Measurements from ENCODE around the gene PVALEF. TPM values are rescaled to one million over a fixed set of nuclear protein-coding genes. Genes with fewer than 3 reads are reported as not detected.

The PVALEF gene
- total and polyA plus RNA-seq, 2 experiments from 2014 or later = 0.37 to 0.86 TPM

DNA sequence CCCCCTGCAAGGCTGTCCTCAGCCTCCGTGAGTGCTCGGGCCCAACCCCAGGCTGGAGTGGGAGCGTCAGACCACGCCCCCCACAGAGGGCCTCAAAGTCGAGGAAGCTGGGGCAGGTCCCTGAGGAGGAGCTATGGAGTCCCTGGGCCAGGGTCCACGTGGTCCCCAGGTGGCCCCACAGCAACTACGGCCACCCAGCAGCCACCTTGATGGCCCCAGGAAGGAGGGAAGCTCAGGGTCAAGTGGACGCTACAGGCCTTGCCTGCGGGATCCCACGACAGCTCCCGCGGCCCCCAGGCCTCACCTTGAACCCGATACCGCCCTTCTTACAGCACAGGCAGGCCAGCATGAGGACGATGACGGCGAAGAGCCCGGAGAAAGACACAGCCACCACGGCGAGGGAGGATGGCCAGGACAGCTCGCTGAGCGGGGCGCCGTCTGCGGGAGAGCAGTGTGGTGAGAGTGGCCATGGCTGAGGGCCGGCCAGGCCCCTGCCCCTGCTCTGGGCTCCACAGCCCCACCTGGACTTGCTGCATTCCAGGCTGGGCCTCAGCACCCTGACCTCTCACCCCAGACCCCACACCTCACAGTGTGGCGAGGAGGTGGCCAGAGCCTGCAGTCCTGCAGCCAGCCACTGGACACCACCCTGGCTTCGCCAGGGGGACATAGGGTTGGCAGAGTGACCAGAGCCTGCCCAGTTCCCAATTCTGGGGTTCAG is 31.1 kb upstream of the PVALEF start:
- TF ChIP-seq, protein P1, sequence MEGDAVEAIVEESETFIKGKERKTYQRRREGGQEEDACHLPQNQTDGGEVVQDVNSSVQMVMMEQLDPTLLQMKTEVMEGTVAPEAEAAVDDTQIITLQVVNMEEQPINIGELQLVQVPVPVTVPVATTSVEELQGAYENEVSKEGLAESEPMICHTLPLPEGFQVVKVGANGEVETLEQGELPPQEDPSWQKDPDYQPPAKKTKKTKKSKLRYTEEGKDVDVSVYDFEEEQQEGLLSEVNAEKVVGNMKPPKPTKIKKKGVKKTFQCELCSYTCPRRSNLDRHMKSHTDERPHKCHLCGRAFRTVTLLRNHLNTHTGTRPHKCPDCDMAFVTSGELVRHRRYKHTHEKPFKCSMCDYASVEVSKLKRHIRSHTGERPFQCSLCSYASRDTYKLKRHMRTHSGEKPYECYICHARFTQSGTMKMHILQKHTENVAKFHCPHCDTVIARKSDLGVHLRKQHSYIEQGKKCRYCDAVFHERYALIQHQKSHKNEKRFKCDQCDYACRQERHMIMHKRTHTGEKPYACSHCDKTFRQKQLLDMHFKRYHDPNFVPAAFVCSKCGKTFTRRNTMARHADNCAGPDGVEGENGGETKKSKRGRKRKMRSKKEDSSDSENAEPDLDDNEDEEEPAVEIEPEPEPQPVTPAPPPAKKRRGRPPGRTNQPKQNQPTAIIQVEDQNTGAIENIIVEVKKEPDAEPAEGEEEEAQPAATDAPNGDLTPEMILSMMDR (IDR thresholded peaks at IDR 0.05; ENCODE audit: low read depth, low read length) = no peak
- no peaks in the 10 kb centered on the region for H3K36me3 ChIP-seq
- DNase-seq (ENCODE audit: low read depth in 1 of 2, low spot score in 1 of 2) = no peak
- peaks cover 6% of the 10 kb centered on the region for H3K4me1 ChIP-seq (ENCODE audit: low read depth)
- no peak overlapping the region for H3K4me3 ChIP-seq
- no peak overlapping the region for H3K27ac ChIP-seq
- H3K27me3 ChIP-seq = no peaks in the 10 kb centered on the region
- H3K9me3 ChIP-seq (ENCODE audit: low read depth) = no peaks in the 10 kb centered on the region

DNA sequence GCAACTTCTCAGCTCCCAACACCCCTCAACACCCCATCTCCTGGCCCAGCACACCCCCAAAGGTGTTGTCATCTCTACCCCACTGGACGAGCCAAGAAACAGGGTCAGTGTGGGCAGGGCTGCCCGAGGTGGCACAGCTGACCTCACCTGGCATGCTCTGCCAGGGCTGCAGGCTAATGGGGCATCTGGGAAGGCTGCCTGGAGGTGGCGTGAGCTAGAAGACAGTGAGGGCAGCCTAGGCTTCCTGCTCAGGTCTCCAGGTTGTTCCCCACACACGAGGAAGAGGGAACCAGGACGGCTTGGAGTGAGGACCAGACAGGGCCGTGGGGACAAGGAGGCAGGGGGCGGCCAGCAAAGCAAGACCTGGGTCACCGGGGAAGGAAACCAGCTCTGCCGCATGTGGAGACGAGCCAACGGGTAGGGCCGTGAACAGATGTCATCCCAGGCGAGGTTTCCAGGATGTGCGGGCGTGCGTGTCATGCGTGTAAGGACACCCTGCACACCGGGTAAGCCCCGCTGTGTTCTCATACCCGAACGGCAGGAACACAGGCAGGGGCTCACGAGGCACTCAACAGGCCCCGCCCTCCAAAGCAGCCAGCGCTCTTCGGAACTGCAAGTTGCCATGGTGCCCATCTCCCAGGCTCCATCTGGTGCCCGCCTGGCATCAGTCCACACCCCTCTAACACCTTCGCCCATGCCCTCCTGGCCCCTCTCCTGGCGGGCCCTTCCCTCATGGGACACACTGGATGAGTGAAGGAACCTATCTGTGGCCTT is 29.6 kb upstream of the PVALEF start:
- Histone ChIP-seq H3K4me1 (ENCODE audit: low read depth) (no peaks in the 10 kb centered on the region), H3K36me3 (no peaks in the 10 kb centered on the region), H3K27me3 (no peaks in the 10 kb centered on the region), H3K27ac (no peak overlapping the region), H3K4me3 (no peak overlapping the region), H3K9me3 (ENCODE audit: low read depth) (no peaks in the 10 kb centered on the region)
- no peak for DNase-seq (ENCODE audit: low read depth in 1 of 2, low spot score in 1 of 2)
- TF ChIP-seq, protein P1 (IDR thresholded peaks at IDR 0.05; ENCODE audit: low read depth, low read length) = no peak

DNA sequence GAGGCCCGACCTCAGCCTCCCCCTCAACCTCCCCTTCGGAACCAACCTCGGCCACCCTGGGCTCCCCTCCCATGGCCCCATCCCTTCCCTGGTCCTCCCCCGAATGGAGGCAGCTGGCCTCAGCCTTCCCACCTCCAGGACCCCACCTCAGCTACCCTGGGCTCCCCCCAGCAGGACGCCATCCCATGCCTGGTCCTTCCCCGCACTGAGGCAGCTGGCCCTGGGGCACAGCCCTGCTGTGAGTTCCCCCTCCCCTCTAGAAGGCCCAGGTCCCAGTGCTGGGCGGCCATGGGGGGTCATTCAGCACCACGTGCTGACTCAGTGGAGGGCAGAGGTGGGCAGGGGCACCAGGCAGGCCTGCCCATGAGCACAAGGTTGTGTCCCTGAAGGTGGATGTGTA is 28.9 kb upstream of the PVALEF start:
- no peak overlapping the region for H3K4me3 ChIP-seq
- no peaks in the 10 kb centered on the region for H3K36me3 ChIP-seq
- DNase-seq (ENCODE audit: low read depth in 1 of 2, low spot score in 1 of 2) = no peak
- TF ChIP-seq, protein P1 (IDR thresholded peaks at IDR 0.05; ENCODE audit: low read depth, low read length) = no peak
- H3K9me3 ChIP-seq (ENCODE audit: low read depth) = no peaks in the 10 kb centered on the region
- no peaks in the 10 kb centered on the region for H3K4me1 ChIP-seq (ENCODE audit: low read depth)
- H3K27ac ChIP-seq = no peak overlapping the region
- H3K27me3 ChIP-seq = no peaks in the 10 kb centered on the region

DNA sequence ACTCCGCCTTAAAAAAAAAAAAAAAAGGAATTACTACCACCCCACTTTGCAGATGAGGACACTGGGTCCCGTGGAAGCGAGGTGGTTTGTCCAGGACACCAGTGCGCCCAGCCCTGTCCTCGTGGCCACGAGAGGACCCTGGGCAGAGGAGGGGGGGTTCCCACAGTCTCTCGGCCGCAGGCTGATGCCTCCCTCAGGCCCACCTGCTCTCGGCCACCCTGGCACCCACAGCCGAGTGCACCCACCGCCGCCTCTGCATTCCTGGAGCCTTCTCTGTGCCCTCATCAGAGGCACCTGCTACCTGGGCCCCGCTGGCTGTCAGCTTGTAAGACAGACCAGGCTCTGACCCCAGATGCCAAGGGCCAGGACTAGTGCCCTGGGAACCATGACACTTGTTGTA is 28.1 kb upstream of the PVALEF start:
- DNase-seq (ENCODE audit: low read depth in 1 of 2, low spot score in 1 of 2) = no peak
- no peaks in the 10 kb centered on the region for H3K36me3 ChIP-seq
- H3K4me1 ChIP-seq (ENCODE audit: low read depth) = no peaks in the 10 kb centered on the region
- H3K27me3 ChIP-seq = no peaks in the 10 kb centered on the region
- H3K4me3 ChIP-seq = no peak overlapping the region
- TF ChIP-seq, protein P1 (IDR thresholded peaks at IDR 0.05; ENCODE audit: low read depth, low read length) = no peak
- no peaks in the 10 kb centered on the region for H3K9me3 ChIP-seq (ENCODE audit: low read depth)
- no peak overlapping the region for H3K27ac ChIP-seq

DNA sequence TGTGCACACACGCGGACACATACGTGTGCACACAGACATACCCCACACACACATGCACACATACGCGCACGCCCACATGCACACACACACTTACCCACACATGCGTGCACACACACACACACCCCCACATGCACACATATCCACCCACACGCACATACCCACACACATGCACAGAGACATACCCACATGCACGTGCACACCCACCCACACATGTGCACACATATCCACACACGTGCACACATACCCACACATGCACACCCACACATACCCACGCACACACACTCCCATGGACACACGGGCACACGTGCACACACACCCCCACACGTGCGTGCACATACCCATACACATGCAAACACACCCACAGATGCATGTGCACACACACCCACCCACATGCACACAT is 27.2 kb upstream of the PVALEF start:
- no peak overlapping the region for H3K27ac ChIP-seq
- DNase-seq (ENCODE audit: low read depth in 1 of 2, low spot score in 1 of 2) = no peak
- no peaks in the 10 kb centered on the region for H3K9me3 ChIP-seq (ENCODE audit: low read depth)
- no peaks in the 10 kb centered on the region for H3K27me3 ChIP-seq
- TF ChIP-seq, protein P1 (IDR thresholded peaks at IDR 0.05; ENCODE audit: low read depth, low read length) = no peak
- no peaks in the 10 kb centered on the region for H3K4me1 ChIP-seq (ENCODE audit: low read depth)
- no peak overlapping the region for H3K4me3 ChIP-seq
- H3K36me3 ChIP-seq = no peaks in the 10 kb centered on the region
